NCI-H1417 (cell line): Measurements from ENCODE around the gene NOPCHAP1.
"Not testable (repeated sequence)": the region's sequence is repeated elsewhere in the genome, so short reads cannot be mapped to it uniquely, and the experiment has no call there.

Source experiments
- DNase-seq, 3 experiments: peaks; one replicate each; lab custom pipeline; 2025; lab: John Stamatoyannopoulos, UW

Gene NOPCHAP1, protein sequence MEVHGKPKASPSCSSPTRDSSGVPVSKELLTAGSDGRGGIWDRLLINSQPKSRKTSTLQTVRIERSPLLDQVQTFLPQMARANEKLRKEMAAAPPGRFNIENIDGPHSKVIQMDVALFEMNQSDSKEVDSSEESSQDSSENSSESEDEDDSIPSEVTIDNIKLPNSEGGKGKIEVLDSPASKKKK

DNA sequence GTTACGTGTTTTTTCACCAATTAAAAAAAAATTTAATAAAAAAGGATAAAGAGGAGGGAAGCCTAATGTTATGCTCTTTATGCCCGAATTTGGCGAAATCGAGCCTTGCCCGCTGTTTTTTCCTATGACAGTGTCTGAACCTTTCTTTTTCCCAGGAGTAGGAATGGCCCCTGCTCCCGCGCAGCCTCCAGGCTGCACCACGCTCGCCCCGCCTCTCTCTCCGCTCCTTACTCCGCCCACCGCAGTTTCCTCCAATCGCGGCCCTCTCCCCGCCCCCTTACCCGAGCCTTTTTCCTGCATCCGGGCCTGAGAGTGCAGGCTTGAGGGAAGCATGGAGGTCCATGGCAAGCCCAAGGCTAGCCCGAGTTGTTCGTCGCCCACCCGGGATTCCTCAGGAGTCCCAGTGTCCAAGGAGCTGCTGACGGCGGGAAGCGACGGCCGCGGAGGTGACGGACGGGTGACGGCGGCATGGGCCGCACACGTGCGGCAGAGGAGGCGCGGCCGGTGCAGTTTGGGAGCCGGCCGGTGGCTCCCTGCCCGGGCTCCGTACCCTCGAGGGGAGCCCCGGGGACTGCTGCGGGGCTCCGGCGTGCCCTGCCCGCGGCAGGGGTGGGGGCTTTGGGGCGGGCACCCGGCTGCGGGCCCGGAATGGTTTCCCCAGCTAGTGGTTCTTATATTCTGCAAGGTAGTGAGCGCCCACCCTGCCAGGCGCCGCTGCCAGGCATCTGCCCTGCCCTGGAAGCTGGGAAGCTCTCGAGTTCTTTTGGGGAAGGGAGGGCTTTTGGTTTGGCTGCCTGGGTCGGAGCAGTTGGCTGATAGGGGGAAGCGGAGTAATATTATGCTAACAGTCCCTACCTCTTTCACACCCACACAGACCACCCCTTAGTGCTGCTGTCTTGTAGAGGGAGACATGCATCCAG, at the start of gene NOPCHAP1:
TSS of gene NOPCHAP1 (plus strand) at position 295 of the 920 bp plus-strand sequence. CDS start at position 332, 37 bp downstream.
- peak; percentile 96 to 98 (median 97) for DNase-seq

DNA sequence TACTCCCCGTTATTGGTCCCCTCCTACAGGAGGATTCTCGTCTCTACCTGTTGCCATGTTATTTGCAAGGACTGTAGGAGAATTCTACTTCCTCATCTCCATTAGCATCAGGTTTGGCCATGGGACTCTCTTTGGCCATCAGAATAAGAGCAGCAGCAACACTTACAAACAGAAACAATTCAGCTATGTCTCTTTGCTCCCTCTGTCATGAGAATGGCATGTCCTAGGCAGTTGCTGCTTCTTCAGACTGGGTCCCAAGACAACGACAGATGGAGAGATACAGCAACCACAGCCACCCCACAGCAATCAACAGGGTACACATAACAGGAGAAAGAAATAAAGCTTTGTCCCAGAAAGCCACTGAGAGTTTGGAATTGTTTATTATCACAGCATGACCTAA, 47.7 kb upstream of the NOPCHAP1 start:
- no peak for DNase-seq

DNA sequence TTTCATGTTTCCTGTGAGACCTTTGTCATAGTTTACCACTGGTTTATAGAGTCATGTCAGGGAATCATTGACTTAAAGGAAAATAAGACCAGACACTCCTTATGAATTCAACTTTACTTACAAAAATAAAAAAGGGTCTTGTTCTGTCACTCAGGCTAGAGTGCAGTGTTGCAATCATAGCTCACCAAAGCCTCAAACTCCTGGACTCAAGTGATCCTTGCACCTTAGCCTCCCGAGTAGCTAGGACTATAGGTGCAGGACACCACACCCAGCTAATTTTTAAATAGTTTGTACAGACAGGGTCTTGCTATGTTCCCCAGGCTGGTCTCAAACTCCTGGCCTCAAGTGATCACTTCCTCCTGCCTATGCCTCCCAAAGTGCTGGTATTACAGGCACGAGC, 47.0 kb upstream of the NOPCHAP1 start:
- no peak for DNase-seq

DNA sequence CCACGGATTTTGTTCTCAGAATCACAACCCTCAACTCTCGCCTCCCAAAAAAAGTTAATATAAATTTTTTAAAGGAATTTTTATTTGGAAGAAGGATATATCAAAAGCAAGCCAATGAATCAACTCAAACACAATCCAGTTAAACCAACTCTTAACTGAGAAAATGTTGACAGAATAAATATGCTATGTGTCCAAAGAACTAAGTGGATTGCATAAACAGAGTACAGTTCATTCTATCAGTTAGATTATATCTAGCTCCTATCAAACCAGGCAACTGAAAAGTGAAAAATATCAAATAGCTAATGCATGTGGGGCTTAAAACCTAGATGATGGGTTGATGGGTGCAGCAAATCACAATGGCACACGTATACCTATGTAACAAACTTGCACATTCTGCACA, 44.7 kb upstream of the NOPCHAP1 start:
- no peak for DNase-seq

DNA sequence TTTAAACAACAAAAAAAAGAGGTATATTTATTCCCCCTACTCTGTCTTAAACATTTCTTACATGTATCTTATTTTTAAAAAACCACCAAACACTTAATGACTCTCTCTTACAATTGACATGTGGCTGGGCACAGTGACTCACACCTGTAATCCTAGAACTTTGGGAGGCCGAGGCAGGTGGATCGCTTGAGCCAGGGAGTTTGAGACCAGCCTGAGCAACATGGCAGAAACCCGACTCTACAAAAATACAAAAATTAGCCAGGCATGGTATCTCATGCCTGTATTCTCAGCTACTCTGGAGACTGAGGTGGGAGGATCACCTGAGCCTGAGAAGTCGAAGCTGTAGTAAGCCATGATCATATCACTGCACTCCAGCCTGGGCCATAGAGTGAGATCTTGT, 44.0 kb upstream of the NOPCHAP1 start:
- no peak for DNase-seq

DNA sequence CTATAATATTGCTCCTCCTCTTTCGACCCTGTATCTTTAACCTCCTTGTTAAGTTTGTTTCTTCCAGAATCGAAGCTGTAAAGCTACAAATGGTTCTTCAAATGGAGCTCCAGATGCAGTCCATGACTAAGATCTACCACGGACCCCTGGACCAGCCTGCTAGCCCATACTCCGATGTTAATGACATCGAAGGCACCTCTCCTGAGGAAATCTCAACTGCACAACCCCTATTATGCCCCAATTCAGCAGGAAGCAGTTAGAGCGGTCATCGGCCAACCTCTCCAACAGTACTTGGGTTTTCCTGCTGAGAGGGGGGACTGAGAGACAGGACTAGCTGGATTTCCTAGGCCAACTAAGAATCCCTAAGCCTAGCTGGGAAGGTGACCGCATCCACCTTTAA, 42.7 kb upstream of the NOPCHAP1 start:
- not testable (repeated sequence) for DNase-seq

DNA sequence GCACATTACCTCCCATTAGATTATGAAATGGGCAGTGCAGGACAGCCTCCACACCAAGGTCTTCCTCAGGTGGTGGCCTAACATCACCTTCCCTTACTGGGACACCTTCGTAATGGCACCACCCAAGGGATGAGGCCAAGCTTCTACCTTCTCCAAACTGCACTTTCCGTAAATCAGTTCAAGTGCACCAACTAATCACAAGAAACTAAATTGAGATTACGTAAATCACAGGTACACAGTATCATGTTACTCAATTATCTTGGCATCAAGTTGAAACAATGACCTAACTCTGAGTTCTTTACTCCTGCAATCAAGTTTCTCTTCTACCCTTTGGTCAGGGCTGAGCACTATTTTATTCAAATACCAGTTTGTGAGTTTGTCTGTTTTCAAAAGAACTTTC, 41.9 kb upstream of the NOPCHAP1 start:
- DNase-seq = no peak

DNA sequence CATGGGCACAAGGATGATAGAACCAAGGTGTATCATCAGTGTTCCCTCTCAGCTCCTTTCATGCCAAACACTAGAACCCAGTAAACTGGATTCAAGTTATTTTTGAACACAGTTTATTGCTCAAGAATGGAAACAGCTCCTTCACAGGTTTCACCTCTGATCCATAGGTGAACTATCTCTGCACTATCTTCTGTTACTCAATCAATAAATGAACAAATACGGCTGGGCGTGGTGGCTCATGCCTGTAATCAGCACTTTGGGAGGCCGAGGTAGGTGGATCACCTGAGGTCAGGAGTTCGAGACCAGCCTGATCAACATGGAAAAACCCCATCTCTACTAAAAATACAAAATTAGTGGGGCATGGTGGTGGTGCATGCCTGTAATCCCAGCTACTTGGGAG, 37.4 kb upstream of the NOPCHAP1 start:
- not testable (repeated sequence) for DNase-seq

DNA sequence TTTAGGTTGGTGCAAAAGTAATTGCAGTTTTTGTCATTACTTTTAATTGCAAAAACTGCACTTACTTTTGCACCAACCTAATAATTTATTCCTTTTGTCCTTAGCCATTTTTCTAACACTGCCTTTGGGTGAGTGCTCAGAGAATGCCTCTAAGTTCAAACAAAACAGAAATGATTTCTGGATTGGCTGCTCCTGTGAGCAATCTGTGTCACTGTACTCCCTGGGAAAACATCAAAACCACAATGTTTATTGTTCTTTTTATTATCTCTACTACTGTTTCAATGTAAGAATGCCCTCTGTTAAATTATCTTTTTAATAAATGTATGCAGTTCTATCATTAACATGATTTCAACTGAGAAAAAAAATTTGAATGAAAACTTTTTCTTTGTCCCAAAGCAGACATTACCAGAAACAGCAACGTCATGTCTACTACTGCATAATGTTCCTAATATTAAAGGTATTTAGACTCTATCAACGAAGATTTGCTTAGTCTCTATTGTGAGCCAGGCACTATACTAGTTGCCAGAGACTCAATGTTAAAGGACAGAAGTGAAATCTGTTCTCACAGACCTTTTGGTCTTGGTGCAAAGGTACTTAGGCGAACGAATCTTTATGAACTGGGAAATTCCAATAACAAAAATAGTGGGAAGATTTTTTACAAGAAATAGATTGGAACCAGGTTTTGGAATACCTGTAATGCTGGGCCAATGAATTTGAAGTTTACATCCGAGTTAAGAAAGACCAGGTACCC, 34.2 kb upstream of the NOPCHAP1 start:
- DNase-seq = peak in 1 of 3 experiments; percentile 41

DNA sequence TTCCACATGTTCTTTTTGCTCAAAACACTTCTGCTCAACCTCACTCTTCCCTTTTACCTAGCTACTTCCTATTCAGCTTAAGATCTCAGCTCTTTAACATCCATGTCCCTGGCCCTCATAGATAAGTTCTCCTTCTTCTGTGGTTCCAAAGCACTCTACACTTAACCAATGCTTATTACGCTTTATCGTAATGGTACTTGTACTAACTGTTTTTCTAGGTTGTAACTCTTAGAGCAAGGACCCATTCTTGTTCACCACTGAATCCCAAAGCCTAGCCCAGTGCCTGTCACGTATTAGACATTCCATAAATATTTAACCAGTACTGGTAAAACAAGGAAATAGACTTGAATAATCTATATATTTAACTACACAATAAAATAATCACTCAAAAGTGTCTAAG, 33.3 kb upstream of the NOPCHAP1 start:
- DNase-seq = no peak

DNA sequence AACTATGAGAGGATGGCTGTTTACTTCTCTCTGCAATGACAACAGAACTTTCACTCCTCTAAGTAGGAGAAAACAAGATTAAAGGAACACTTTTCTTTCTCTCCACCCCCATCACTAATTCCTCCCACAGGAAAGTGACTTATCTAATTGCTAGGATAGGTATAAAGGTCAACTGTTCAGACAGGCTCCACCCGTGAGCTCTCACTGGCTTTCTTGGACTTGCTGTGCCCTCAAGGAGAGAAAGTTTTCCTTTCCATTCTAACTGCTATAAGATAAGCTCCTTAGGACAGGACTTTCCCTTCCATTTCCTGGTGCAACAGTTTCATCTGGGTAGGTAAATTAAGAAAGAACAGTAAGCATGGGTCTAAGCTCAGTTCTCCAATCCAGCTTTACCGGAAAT, 32.8 kb upstream of the NOPCHAP1 start:
- DNase-seq = no peak

DNA sequence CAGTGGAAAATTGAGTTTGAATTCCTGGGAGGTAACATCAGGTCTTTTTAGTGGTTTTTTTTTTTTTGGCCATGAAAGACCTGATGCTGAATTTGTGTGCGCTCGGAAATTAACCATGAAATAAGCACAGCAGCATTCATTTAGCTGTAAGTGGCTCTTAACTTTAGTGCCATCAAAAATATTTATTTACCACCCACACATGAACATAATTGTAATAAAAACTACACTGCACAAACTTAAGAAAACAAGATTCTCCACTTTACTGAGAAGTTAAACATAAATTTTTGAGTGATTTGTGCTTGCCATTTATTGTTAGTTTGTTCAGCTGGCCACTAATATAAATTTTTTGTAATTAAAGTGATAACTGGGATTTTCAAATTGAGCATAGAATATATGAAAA, 30.4 kb upstream of the NOPCHAP1 start:
- DNase-seq = peak in 1 of 3 experiments; percentile 14

DNA sequence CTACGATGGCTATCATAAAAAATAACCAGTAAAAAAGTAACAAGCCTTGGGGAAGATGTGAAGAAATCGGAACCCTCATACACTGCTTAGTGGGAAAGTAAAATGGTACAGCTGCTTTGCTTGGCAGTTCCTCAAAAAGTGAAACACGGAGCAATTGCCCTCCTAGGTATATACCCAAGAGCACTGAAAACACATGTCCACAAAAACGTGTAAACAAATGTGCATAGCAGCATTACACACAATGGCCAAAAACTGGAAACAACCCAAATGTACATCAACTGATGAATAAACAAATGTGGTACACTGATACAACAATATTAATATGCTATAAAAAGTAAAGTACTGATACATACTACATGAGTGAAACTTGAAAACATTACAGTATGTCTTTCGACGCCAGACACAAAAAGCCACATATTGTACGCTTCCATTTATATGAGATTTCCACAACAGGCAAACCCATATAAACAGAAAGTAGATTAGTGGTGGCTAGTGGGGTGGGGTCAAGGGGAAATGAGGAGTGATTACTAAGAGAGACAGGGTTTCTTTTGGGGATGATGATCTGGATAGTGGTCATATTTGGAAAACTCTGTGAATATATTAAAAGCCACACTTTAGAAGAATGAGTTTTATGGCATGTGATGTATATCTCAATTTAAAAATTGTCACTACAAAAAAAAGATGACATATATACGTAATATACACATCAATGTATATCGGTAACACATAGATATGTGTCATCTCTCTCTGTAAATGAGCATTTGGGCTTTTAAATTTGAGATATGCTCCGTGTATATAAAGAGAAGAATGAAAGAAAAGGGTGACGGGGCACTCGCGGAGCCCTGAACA, 29.0 kb upstream of the NOPCHAP1 start:
- DNase-seq = peak in 1 of 3 experiments; percentile 39

DNA sequence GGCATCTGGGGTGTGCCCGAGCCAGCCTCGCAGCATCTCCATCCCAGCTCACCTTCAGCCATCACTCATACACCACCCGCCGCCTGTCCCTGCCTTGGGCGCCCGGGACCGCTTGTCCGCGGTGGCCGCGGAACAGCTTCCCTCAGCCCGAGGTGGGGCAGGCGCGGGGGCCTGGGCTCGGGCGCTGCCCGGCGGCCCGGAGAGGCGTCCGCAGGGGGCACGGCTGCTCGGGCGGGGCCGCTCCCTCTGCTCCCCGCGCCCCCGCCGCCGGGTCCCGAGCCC, 28.5 kb upstream of the NOPCHAP1 start:
- DNase-seq = peak in 2 of 3 experiments; percentile 61 to 81

DNA sequence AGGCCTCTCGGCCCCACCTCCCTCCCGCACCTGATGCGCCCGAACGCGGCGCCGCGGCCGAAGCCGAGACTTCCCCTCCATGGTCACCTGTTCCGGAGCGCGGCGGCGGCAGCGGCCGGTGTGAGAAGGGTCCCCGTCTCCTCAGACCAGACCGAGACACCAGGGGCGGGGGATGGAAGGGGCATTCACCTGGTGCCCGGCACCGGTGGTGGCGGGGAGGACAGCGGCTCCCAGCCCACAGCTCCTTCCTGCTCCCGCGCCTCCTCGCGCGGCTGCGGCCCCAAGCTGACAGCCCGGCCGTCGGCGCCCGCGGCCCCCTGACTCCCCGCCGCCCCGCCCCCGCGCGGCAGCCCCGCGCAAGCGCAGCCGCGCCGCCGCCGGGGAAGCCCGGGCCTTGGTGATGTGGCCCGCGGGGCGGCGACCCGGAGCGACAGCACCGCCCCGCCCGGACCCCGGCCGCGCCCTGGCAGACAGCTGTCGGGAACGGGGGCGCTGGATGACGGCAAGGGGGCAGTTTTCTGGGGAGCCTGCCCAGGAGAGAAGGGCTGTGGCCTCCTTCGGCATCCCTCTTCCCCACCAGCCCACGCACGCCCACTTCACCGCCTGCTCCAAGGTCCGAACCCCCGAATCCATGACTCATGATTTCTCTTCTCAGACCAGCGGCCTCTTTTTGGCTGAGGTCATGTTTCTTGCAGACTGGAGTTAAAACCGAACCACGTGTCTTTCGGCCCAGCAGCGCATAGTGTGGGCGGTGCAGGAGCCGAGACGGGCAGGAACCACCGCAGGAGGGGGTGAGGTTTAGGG, 27.9 kb upstream of the NOPCHAP1 start, which contains the start of gene SLC41A2:
TSS of gene SLC41A2 (minus strand) at position 290 of the 804 bp plus-strand sequence. CDS start 29,763 bp downstream, outside the sequence.
- peak; percentile 88 to 93 (median 89) for DNase-seq

DNA sequence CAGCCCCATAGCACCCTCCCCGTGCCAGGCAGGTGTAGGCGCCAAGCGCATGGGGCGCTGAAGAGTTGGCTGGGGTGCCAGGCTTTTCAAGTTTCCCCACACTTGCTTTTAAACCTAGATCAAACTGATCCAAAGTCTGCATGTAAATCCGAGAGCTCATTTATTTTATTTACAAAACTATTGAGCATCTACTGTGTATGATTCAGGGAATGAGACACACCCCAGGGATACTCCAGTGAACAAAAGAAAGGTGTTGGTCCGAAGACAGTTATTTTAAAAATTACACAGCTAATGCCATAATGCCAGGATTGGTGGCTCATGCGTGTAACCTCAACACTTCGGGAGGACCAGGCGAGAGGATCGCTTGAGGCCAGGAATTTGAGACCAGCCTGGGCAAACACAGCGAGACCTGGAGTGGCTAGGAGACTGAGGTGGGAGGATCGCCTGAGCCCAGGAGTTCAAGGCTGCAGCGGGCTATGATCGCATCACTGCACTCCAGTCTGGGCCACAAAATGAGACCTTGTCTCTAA, 27.2 kb upstream of the NOPCHAP1 start:
- peak in 2 of 3 experiments; percentile 24 to 80 for DNase-seq

DNA sequence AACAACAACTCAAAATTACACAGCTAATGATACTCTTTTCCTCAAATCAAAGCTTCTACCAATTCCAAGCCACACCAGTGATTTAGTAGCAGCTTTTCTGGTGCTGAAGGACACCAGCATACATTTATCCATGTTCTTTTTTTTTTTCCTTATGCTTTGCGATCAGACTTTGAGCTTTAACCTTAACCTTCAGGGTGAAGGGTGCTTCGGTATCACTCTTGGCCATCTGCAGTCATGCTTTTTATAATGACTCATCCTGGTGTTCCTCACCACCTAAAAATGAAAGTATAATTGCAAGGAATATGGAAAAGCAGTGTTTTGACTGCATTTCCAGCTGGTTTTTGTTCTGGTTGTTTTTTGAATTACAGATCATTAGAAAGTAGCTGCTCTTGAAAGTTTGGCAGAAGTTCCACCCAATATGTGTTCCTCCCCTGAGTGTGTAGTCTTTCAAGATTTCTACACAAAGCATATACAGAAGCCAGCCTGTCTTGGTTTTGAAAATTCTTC, 26.7 kb upstream of the NOPCHAP1 start:
- DNase-seq = no peak

DNA sequence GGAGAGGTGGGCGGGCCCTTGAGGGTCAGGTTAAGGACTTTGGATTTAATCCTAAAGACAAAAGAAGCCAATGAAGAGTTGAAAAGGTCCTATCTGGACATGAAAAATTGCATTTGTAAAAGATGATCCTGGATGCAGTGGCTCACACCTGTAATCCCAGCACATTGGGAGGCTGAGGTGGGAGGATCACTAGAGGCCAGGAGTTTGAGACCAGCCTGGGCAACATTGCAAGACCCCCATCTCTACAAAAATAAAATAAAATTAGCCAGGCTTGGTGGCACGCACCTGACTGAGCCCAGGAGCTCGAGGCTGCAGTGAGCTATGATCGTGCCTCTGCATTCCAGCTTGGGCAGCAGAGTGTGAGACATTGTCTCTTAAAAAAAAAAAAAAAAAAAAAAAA, 25.7 kb upstream of the NOPCHAP1 start:
- no peak for DNase-seq

DNA sequence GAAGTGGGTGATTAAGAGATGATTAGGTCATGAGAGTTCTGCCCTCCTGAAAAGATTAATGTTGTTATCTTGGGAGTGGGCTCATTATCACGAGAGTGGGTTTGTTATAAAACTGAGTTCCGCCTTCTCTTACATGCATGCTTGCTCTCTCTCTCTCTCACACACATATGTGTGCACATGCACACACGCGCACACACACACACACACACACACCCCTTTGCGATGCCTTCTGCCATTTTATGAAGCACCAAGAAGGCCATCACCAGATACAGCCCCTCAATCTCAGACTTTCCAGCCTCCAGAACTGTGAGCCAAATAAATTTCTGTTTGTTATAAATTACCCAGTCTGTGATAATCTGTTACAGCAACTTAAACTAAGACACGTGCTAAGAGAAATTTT, 22.4 kb upstream of the NOPCHAP1 start:
- peak in 2 of 3 experiments; percentile 58 to 84 for DNase-seq

DNA sequence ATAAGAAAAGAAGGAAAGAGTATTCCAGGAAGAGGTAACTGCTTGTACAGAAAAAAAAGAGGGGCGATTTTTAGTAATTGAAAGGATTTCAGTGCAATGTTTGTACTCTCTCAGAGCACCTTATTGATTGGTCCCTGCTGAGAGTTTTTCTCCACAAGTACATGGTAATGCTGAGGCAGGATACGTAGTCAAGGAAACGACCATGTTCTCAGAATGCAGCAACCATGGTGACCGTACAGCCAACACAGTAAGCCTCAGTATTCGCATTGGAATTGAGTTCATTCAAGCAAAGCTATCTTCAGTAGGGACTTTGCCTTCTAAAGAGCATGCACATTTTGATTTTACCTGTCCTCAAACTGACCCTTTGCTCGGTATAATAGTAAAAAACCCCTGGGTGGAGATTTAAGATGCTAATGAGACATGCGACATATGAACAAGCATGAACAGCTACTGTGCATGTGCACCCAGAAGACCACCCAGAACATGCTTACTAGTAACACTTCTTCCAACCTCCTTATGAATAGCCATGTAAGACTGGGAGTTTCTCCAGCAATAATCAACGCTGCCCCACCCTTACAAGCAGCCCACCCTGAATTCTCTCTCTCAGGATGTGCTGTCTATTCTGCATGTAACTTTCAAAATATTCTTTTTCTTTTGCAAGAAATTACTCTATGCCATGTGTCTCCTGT, 21.8 kb upstream of the NOPCHAP1 start:
- DNase-seq = peak; percentile 50 to 95 (median 75)
